ENCODE data around the gene CKAP2.

DNA sequence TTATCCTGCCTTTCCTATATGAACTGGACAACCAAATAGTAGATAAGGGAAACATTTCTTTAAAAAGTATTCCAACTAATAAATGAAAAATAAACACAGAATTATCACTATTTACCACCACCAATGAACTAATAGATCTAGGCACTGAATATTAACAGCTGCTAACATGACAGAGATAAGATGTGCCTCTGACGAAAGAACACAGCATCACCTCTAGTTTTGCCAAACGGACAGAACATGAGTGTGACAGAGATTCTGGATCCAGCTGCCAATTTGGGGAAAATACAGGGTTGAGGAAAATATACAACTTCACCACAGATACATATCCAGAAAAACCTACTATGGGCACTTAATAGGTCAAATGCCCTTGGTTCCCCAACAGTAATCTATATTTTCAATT, 22.8 kb upstream of the CKAP2 start:
- TF ChIP-seq, protein P1, sequence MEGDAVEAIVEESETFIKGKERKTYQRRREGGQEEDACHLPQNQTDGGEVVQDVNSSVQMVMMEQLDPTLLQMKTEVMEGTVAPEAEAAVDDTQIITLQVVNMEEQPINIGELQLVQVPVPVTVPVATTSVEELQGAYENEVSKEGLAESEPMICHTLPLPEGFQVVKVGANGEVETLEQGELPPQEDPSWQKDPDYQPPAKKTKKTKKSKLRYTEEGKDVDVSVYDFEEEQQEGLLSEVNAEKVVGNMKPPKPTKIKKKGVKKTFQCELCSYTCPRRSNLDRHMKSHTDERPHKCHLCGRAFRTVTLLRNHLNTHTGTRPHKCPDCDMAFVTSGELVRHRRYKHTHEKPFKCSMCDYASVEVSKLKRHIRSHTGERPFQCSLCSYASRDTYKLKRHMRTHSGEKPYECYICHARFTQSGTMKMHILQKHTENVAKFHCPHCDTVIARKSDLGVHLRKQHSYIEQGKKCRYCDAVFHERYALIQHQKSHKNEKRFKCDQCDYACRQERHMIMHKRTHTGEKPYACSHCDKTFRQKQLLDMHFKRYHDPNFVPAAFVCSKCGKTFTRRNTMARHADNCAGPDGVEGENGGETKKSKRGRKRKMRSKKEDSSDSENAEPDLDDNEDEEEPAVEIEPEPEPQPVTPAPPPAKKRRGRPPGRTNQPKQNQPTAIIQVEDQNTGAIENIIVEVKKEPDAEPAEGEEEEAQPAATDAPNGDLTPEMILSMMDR (IDR thresholded peaks at IDR 0.05; ENCODE audit: low read depth, low read length): no peak
- TF ChIP-seq POLR2A (IDR thresholded peaks at IDR 0.05; ENCODE audit: extremely low read depth, insufficient read length): no peak
- TF ChIP-seq, protein P2, sequence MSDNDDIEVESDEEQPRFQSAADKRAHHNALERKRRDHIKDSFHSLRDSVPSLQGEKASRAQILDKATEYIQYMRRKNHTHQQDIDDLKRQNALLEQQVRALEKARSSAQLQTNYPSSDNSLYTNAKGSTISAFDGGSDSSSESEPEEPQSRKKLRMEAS (IDR thresholded peaks at IDR 0.05; ENCODE audit: low read depth, low read length): no peak

All from NB4 (cell line).